IPS-NIHi7 (cell line): ENCODE data around the gene ABLIM1.
"Not testable (repeated sequence)": the region's sequence is repeated elsewhere in the genome, so short reads cannot be mapped to it uniquely, and the experiment has no call there.

Source experiments
- DNase-seq: peaks from one replicate; pipeline ENCODE4 v3.0.0; 2012; ENCODE audit warnings: mixed read lengths; ENCODE audit errors: extremely low spot score

Gene ABLIM1

DNA sequence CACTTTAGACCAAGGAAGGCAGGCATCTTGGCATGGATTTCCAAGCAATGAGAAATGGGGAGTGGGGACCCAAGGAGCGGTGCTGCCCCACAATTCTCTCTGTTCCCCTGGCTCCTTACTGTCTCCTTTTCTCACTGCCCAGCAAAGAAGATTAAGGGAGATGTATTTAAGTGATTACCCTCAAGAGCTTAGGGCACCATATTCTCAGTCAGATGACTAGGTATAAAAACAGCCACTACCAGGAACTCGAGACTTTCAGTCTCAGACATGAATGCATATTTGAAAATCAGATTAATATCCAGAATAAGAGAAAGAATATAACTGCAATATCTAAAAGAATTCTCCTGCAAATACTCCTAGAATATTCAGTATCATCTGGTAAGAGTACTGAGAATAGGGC is at the start of gene ABLIM1:
TSS of gene ABLIM1 (minus strand) at position 101 of the 400 bp plus-strand sequence. CDS start at position 26, 75 bp downstream.
- no peak for DNase-seq

DNA sequence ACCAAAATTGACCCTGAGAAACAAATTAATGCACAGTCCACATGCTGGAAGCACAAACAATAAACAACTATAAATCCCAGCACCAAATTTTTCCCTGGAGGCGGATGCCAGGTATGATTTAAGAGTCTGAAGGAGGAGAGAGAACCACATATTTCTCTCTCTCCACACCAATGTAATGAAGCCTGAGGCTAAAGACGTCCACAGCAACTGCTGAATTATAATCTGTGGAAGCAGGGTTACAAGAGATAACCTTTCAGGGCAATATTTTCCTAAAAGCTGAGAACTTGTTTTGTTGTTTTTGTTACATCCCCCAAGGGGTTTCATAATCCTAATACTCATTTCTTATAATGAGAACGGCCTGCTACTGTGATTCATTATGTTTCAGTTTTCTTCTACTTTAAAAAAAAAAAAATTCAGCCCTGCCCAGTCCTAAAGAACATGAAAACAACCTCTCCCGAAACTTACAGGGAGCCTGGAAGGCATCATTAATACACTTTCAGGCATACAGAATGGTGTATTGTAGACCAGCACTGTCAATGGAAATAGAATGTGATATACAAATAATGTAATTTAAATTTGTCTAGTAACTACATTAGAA is 48.5 kb upstream of the ABLIM1 start:
- no peak for DNase-seq

DNA sequence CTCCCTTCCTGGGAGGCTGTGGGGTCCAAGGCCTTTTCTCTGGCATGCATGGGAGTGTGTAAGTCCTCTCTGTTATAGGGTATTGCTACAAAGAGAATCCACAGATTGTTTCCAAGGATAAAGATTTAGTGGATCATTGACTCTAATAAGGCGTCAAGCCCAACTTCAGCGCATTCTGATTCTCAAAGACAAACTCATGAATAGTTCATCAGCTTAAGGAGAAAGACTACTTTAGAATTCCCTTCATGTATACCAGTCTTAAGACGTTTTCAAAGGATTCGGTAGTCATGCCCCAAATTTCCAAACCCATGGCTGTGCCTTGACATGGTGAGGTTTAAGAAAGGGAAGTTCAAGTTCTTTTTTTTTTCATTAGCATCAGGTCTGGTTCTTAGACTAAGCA is 46.6 kb upstream of the ABLIM1 start:
- DNase-seq: no peak

DNA sequence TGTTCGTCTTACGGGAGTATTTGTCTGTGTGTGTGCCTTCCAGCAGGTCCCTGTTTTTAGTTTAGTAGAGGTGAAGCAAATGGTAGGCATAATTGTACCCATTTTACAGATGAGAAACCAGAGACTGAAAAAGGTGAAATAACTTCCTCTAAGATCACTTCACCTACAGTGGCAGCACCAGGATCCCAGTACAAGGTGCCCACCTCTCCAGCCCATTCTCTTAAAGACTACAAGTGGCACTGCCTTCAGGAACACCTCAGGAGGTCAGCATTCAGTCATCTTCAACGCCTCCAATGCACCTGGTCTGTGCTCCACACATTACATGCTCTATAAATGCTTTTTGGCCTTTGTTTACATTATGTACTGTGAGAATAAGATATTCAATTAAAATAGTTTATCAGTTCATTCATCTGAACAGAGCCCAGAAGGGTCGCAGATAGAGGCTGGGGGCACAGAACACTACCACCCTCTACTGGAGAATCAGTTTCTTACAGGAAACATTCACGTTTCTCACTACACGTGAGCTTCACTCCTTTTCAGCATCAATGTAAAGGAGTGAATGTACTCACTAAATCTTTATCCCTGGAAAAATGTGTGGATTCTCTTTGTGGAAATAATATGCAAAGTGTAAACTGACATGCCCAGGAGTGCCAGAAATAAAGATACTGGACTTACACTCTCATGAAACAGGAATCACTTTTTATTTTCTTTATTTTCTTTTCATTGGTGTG is 45.5 kb upstream of the ABLIM1 start:
- DNase-seq: peak; percentile 61

- no peak for DNase-seq
Observed at GRCh38 chr10:114698271-114699061, 40.4 kb upstream of the ABLIM1 start.

DNA sequence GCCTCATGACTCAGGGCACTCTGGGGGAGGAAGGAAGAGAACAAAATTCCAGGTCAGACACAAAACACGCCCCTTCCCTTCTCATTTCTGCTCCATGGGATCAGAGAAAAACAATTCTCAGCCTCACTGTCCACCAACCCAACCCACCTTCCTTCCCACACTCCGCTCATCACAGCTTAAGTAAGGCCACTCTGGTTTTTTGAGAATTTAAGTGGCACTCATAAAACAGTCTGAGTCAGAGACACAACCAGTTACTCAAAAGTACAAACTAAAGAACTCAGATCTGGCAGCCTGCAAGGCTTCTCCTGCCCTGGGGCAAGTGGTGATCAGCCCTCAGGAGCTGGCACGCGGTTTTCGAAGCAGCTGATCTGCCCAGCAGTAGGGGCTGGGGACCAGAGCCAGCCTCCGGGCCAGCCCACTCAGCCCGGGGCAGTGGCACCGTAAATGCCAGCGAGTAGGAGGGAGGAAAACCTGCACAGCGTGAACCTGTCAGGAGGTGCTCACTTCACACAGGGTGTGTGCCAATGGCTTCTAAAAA is 39.1 kb upstream of the ABLIM1 start:
- no peak for DNase-seq

- DNase-seq: not testable (repeated sequence)
Observed at GRCh38 chr10:114696301-114696700, 38.2 kb upstream of the ABLIM1 start.

GRCh38 chr10:114694752-114695151 is 36.7 kb upstream of the ABLIM1 start:
- peak; percentile 78 for DNase-seq

- DNase-seq: no peak
Observed at GRCh38 chr10:114694062-114694461, 36.0 kb upstream of the ABLIM1 start.

DNA sequence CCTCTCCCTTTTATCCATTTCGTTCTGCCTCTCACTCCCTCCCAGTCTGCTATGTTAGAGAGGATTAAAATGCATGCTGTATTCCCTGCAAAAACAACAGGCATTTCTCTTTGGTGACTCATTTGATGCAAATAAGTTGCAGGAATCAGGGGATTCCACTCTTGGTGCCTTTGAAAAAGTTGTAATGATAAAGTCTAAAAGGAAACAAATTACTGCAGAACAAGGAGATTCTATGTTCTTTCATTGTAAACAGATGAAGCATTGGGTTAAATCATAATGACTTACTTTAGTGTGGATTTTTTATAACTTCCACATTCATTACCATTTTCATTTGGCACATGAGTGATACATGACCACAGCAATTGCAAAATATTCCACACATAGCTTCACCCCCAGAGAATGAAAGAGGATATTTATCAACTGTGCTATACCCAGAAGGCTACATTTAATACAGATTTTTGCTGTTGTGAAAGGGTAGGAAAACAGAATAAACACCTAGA is 33.4 kb upstream of the ABLIM1 start:
- no peak for DNase-seq

DNA sequence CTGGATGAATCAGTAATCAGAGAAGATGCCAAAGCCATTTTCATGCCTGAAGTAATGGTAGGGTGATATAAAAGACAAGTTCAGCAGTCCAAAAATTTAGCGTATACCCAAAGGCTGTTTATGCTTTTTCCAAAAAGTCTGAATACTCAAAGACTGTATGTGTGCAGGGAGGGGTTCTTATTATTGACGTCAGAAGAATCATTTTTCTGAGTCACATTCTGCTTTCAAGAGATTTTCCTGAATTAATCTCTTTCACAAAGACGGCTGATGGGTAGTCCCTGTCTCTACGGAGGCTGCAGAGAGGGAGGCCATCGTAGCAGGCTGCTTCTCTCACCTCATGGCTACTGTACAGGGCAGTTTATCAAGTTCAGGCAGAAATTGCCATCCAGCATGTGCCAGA is 30.7 kb upstream of the ABLIM1 start:
- DNase-seq: no peak

DNA sequence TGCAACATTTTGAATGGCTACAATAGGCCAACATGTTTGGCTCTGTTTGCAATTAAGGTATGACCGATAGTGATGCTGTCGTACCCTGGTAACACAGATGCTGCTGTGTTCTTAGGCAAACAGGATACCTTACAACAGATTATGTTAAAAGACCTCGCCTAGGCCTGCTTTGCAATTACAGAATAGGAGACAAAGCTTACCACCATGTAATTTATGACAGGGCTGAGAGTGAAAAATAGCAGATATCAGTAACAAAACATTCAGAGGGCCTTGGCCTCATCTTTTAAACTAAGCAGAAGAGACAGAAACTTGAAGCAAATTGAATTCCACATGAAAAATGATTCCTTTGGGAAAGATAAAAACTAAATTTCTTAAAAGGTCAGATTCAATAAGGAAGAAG is 29.4 kb upstream of the ABLIM1 start:
- DNase-seq: no peak

DNA sequence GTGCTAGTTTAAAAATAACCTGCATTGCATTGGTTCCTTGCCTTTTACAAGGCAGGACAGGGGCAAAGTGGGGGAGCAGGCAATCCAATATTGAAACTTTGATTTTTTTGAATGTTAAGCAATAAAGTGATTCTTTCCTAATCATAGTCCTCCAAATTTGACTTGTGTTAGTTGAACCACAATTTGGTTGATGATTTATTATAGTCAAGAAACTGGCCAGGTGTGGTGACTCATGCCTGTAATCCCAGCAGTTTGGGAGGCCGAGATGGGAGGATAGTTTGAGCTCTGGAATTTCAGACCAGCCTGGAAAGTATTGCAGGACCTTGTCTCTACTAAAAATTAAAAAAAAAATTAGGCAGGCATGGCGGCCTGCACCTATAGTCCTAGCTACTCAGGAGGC is 27.9 kb upstream of the ABLIM1 start:
- DNase-seq: no peak

DNA sequence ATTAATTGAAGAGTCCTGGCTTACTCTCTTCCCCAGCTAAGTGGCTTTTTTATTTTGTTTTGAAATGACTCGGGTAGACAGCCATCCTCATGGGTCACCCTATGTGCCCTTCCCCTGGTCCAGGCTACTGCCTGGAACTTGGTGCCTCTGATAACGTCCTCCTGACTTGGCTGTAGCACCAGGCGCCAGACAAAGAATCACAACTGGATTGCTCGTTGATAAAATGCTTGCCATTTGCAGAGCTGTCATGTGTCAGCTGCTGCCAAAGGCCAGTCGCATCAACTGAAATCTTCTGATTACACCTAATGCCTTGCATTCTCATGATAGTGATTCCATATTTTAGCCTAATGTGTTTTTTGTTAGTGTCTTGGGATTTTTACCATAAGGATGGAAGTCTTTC is 27.4 kb upstream of the ABLIM1 start:
- DNase-seq: no peak

- DNase-seq: no peak
Observed at GRCh38 chr10:114684822-114685209, 26.7 kb upstream of the ABLIM1 start.

GRCh38 chr10:114684084-114684821 is 26.2 kb upstream of the ABLIM1 start:
- no peak for DNase-seq

- no peak for DNase-seq
Observed at GRCh38 chr10:114683593-114683992, 25.5 kb upstream of the ABLIM1 start.

GRCh38 chr10:114683162-114683561 is 25.1 kb upstream of the ABLIM1 start:
- no peak for DNase-seq

GRCh38 chr10:114682532-114682931 is 24.5 kb upstream of the ABLIM1 start:
- DNase-seq: no peak

DNA sequence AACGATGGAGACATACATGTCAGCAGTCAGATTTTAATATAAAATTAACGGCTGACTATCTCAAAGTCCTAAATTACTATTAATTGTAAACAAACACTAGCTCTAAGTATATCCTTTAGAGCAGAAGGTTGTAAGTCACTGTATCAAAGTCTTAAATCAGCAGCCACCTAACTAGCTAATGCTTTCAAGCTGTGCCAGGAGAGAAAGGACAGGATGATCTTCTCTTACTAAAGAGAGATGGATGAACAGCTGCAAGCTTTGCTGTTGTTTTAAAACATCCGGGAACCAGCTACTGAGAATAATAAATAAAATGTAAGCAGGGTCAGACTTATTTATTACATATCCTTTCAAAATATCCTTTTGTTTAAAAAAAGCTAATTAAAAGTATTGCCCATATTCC is 24.0 kb upstream of the ABLIM1 start:
- DNase-seq: no peak

DNA sequence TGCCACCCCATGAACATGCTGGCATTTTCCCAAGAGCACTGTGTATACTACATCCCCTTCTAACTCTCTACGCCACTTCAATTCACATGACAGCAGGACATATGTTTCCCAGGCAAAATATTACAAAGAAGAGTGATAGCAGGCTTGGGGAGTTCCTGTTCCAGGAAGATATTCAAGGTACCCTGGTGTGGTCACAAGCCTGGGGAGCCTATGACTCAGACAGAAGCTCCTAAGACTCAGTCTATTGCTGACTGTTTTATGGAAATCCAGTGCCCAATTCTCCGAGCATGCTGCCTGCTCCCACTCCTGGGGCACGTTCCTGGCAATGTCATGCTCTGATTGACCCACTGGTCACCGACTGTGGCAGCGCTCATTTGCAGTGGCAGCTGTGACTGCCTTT is 23.5 kb upstream of the ABLIM1 start:
- DNase-seq: no peak
